HG03103 (cell line): ENCODE results near the gene NPIPA5.
"Not testable (repeated sequence)": the region's sequence is repeated elsewhere in the genome, so short reads cannot be mapped to it uniquely, and the experiment has no call there.

Experiments
- ATAC-seq: cut with Tn5 transposase; IDR thresholded peaks from one replicate; pipeline ENCODE4 v1.9.1; 2021; ENCODE audit warnings: low read depth; ENCODE audit not compliant: unreplicated experiment

The NPIPA5 gene

DNA sequence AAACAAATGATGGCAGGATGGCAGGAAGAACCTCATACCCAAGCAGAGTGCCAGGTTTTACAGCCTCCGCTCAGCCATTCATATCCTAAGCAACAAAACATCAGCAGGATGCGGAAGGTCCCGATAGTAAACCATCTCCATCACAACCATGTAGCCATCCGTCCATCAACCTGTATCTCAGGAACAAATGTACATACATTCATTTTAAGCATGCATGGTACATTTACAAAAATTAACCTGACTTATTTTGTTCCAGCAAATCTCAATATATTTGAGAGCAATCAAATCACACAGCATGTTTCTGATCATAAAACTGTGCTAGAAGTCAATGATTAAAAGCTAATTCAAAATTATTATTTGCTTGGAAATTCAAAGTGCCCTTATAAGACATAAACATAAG is at the start of gene NPIPA5:
Gene NPIPA5, minus strand, starts transcription at position 101 of the 400 bp plus-strand sequence. Its CDS starts 0 bp downstream, at position 101.
- ATAC-seq, result not testable (repeated sequence)

GRCh38 chr16:15427648-15428239 is 49.6 kb upstream of the NPIPA5 start:
- no peak for ATAC-seq

- no peak for ATAC-seq
Observed at GRCh38 chr16:15426796-15427195, 48.7 kb upstream of the NPIPA5 start.

GRCh38 chr16:15425861-15426260 is 47.8 kb upstream of the NPIPA5 start:
- no peak for ATAC-seq

DNA sequence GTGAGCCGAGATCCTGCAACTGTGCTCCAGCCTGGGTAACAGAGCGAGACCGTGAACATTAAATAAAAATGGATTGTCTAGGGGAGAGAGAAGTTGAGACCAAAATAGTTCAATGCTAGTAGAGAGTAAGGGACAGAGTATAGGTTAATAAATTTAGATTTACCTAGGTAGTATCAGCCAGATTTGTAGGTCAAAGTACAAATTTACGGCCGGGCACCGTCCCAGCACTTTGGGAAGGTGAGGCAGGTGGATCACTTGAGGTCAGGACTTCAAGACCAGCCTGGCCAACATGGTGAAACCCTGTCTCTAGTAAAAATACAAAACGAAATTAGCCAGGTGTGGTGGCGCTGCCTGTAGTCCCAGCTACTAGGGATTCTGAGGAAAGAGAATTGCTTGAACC is 44.1 kb upstream of the NPIPA5 start:
- no peak for ATAC-seq

DNA sequence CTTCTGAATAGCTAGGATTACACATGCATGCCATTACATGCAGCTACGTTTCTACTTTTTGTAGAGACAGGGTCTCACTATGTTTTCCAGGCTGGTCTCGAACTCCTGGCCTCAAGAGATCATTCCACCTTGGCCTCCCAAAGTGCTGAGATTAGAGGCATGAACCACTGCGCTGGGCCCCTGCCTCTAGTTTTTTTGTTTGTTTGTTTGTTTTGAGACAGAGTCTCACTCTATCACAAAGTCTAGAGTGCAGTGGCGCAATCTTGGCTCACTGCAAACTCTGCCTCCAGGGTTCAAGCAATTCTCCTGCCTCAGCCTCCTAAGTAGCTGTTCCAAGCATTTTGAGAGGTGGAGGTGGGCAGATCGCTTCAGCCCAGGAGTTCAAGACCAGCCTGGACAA is 43.6 kb upstream of the NPIPA5 start:
- not testable (repeated sequence) for ATAC-seq

GRCh38 chr16:15418206-15418605 is 40.1 kb upstream of the NPIPA5 start:
- no peak for ATAC-seq

DNA sequence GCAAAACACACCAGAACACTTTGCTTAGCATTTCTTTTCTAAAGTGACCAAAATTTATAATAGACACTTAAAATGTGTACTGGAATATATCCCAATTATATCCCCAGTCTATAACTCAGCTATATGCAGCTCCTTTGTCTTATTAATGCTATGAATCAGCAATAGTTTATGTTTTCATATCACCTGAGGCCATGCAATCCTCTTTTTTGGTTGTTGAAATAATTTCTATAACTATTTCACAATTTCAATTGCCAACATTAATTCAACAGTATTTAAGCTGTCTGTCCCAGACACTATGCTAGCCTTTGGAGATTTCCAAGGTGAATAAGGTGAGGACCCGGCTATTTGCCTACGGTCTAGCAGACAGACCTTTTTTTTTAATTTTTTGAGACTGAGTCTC is 39.1 kb upstream of the NPIPA5 start:
- no peak for ATAC-seq

DNA sequence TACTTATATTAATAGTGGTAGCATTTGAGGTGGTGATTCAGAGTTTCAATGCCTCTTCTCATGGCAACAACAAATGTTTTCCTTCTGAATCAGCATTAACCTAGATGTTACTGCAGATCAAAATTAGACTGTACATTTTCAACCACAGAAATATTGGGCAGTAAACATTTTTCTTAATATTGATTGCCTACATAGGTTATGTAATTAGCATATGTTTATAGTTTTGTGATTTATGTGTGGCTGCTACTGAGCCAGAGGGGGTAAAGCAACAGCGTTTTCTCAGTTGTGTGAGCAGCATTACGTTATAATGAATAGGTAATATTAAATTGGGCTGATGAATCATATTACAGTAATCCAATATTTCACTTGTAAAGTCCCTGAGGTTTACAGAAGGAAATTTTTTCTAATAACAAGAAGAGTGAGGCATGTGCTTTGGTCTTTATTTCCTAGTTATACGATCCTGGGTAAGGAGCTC is 37.5 kb upstream of the NPIPA5 start:
- no peak for ATAC-seq

DNA sequence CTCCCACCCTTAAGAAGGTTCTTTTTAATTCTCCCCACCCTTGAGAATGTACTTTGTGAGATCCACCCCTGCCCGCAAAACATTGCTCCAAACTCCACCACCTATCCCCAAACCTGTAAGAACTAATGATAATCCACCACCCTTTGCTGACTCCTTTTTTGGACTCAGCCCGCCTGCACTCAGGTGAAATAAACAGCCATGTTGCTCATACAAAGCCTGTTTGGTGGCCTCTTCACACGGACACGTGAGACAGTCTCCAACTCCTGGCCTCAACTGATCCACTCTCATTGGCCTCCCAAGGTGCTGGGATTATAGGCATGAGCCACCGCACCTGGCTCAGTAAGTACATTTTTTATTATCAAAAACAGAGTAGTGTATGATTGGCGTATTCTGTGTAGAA is 31.4 kb upstream of the NPIPA5 start:
- not testable (repeated sequence) for ATAC-seq

DNA sequence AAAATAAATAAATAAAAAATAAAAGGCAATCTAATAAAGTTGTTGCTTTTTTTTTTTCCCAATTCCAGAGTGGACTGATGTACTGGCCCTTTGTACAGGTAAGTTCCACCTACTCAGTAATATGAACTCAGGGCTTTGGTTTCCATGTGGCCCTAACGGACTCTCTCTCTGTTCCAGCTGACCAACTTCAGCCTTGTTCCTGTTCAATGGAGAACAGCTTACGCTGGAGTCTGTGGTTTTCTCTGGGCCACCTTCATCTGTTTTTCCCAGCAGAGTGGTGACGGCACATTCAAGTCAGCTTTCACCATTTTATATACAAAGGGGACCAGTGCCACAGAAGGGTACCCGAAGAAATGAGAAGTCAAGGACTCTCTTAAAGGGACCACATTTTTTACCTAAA is 29.7 kb upstream of the NPIPA5 start:
- ATAC-seq, result not testable (repeated sequence)

- no peak for ATAC-seq
Observed at GRCh38 chr16:15404792-15405191, 26.7 kb upstream of the NPIPA5 start.

GRCh38 chr16:15404091-15404490 is 26.0 kb upstream of the NPIPA5 start:
- not testable (repeated sequence) for ATAC-seq

GRCh38 chr16:15403392-15403995 is 25.4 kb upstream of the NPIPA5 start:
- ATAC-seq, result no peak

- ATAC-seq, result no peak
Observed at GRCh38 chr16:15401972-15402371, 23.9 kb upstream of the NPIPA5 start.

DNA sequence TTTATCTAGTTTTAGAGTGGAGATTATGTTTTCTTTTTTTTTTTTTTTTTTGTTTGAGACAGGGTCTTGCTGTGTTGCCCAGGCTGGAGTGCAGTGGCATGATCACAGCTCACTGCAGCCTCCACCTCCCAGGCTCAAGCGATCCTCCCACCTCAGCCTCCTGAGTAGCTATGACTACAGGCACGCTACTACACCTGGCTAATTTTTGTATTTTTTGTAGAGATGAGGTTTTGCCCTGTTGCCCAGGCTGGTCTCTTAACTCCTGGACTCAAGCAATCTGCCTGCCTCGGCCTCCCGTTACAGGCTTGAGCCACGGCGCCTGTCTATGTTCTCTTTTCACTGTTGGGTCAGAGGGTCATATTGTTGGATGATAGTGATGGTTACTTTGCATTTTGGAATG is 22.2 kb upstream of the NPIPA5 start:
- not testable (repeated sequence) for ATAC-seq

DNA sequence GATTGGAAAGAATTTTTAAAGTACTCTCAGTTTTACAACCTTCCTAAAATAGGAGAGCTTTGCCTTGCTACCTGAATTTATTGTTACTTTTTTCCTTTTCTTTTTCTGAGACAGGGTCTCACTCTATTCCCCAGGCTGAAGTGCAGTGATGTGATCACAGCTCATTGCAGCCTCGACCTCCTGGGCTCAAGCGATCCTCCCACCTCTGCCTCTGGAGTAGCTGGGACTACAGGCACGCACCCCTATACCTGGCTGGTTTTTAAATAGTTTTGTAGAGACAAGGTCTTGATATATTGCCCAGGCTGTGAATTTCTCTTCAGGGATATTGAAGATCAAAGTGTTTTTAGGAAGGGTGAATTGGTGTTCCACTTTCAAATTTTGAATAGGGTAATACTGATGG is 21.2 kb upstream of the NPIPA5 start:
- ATAC-seq, result no peak

DNA sequence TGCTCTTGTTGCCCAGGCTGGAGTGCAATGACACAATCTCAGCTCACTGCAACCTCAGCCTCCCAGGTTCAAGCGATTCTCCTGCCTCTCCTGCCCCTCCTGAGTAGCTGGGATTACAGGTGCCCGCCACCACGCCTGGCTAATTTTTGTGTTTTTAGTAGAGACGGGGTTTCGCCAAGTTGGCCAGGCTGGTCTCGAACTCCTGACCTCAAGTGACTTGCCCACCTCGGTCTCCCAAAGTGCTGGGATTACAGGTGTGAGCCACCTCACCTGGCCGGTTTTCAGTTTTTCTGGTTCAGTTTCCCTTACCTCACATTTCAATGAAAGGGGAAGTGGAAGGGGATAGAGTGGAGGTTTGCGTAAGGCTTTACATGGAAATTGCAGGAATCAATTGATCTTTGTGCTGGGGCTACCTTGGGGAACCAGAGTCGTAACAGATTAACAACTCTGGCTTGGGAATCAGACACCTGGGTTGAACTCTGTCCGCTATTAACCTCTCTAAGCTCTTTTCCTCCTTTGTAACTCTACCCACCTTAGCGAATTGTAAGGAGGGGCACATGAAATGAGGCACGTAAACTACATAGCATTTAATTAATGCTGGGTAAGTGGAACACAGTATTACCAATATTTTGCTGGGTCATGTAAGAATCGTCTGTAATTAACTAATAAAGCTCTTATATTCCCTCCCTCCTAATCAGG is 20.7 kb upstream of the NPIPA5 start:
- no peak for ATAC-seq

- no peak for ATAC-seq
Observed at GRCh38 chr16:15396948-15397594, 19.0 kb upstream of the NPIPA5 start.

GRCh38 chr16:15396509-15396829 is 18.4 kb upstream of the NPIPA5 start:
- not testable (repeated sequence) for ATAC-seq
